IPS-NIHi7 (cell line): ENCODE data around the gene MCM10.
"Not testable (repeated sequence)": the region's sequence is repeated elsewhere in the genome, so short reads cannot be mapped to it uniquely, and the experiment has no call there.

Experiments
- DNase-seq: peaks from one replicate; pipeline ENCODE4 v3.0.0; 2012; ENCODE audit warnings: mixed read lengths; ENCODE audit errors: extremely low spot score

Gene MCM10

GRCh38 chr10:13160934-13161856, at the start of gene MCM10:
MCM10 (plus strand) TSS chr10:13161558; CDS start chr10:13164203, 2,645 bp downstream.
- DNase-seq = peak; percentile 100

GRCh38 chr10:13113544-13113943, 47.8 kb upstream of the MCM10 start:
- DNase-seq = no peak

GRCh38 chr10:13115832-13116803, 45.2 kb upstream of the MCM10 start:
- no peak for DNase-seq

GRCh38 chr10:13117841-13118783, 43.2 kb upstream of the MCM10 start:
- DNase-seq = no peak

DNA sequence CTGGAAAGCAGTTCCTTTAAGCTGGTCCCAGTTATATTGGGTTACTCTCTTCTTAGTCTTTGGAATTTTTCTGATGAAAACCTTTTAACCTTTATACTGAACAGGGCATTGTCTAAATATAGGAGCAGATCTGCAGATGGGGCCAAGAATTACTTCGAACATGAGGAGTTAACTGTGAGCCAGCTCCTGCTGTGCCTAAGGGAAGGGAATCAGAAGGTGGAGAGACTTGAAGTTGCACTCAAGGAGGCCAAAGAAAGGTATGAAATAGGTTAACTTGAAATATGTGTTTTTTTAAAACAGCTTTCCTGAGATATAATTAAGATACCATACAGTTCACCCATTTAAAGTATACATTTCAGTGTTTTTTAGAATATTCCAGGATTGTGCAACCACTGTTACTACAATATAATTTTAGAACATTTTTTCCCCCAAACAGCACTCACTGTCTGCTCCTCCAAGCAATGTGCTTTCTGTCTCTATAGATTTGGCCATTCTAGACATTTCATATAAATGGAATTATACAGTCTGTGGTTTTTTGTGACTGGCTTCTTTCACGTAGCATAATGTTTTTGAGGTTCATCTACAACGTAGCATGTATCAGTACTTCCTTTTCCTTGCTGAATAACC, 42.5 kb upstream of the MCM10 start:
- no peak for DNase-seq

DNA sequence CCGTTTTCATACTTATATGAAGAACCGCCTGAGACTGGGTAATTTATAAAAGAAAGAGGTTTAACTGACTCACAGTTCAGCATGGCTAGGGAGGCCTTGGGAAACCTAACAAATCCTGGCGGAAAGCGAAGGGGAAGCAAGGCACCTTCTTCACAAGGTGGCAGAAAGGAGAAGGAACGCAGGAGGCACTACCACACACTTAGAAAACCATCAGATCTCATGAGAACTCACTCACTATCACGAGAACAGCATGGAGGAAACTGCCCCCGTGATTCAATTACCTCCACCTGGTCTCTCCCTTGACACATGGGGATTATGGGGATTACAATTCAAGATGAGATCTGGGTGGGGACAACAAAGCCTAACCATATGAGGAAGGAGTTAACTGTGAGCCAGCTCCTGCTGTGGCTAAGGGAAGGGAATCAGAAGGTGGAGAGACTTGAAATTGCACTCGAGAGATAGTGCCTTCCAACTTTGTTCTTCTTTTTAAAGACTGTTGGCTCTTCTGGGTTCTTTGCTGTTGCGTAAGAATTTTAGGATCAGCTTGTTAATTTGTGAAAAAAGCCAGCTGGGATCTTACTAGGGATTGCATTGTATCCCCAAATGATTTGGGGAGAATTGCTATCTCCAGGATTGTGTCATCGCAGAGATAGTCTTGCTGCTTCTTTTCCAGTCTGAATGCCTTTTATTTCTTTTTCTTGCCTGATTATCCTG, 40.4 kb upstream of the MCM10 start:
- no peak for DNase-seq

GRCh38 chr10:13121500-13121854, 39.9 kb upstream of the MCM10 start:
- no peak for DNase-seq

DNA sequence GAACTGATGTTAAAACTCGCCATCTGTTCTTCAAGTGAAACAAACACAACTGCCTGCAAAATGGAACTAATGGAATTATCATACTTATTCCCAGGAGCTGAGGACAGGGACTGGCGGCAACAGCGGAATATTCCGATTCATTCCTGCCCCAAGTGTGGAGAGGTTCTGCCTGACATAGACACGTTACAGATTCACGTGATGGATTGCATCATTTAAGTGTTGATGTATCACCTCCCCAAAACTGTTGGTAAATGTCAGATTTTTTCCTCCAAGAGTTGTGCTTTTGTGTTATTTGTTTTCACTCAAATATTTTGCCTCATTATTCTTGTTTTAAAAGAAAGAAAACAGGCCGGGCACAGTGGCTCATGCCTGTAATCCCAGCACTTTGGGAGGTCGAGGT, 24.7 kb upstream of the MCM10 start:
- no peak for DNase-seq

GRCh38 chr10:13139150-13139549, 22.2 kb upstream of the MCM10 start:
- peak; percentile 40 for DNase-seq

DNA sequence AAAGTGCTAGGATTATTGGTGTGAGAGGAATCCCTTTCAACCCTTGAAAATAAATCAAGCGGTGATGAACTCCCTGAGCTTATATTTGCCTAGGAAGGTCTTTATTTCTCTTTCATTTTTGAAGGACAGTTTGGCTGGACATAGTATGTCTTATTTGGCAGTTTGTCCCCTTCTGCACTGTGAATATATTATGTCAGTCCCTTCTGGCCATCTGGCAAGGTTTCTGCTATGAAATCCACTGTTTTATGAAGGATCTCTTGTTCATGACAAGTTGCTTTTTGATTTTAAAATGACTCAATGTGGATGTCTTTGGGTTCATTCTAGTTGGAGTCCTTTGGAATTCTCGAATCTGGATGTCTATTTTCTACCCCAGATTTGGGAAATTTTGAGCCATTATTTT, 21.7 kb upstream of the MCM10 start:
- DNase-seq = no peak

DNA sequence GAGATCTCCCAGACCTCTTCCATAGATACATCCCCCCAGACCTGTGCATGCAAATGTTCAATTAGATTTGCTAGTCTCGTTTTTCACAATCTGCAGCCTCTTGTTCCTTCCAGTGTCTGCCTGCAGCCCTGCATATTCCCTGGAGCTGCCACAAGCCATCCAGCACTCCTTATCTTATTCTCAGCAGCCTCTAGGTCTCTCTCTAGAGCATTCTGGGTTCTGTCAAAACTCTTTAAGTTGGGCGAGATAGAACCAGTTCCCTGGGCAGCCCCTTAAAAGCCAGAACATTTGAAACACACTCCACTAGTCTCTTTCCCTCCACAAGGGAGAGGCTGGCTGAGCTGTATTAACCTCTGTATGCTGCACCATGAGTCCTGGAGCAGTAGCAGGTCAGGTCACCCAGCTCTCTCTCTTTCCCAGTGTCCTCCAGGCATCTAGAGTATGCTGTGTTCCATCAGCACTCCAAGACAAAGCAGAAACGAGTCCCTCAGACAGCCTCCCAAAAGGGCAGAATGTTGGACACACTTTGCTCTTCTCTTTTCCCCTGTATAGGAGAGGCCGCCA, 20.6 kb upstream of the MCM10 start:
- no peak for DNase-seq

- no peak for DNase-seq
These were observed 17.6 kb upstream of the MCM10 start for GRCh38 chr10:13143766-13144165.

DNA sequence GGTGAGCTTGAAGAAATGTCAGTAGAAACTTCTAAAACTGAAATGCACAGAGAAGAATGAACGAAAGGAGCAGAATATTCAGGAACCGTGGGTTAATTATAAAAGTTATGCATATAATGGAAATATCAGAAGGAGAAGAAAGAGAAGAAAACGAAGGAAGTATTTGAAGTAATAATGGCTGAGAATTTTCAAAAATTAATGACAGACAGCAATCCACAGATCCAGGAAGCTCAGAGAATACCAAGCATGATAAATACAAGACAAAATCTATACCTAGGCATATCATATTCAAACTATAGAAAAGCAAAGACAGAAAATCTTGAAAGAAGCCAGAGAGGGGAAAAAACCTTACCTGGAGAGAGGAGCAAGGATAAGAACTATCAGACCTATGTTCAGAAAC, 16.5 kb upstream of the MCM10 start:
- DNase-seq = no peak

GRCh38 chr10:13146379-13146778, 15.0 kb upstream of the MCM10 start:
- DNase-seq = no peak

DNA sequence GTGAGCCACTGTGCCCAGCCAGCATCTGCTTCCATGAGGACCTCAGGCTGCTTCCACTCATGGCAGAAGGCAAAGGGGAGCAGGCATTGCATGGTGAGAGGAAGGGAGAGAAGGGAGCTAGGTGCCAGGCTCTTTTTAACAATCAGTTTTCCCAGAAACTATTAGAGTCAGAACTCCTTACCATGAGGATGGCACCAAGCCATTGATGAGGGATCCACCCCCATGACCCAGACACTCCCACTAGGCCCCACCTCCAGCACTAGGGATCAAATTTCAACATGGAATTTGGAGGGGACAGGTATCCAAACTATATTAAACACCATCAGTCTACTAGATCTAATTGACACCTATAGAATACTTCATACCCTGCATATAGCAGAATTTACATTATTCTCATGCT, 14.2 kb upstream of the MCM10 start:
- DNase-seq = no peak

DNA sequence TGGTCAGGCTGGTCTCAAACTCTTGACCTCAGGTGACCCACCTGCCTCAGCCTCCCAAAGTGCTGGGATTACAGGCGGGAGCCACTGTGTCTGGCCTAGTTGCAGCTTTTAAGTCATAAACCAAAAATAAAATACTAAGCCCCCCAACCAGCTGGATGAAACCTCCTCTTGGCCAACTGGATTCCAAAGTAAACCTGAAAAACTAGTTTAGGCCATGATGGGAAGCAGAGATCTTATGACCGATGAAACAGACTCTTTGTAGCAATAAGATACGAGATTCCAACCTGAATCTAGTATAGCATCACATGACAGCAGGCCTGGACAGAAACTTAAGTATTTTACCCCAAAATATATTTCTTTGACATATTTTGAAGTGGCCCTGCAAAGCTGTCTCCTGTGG, 9.1 kb upstream of the MCM10 start:
- DNase-seq = no peak

DNA sequence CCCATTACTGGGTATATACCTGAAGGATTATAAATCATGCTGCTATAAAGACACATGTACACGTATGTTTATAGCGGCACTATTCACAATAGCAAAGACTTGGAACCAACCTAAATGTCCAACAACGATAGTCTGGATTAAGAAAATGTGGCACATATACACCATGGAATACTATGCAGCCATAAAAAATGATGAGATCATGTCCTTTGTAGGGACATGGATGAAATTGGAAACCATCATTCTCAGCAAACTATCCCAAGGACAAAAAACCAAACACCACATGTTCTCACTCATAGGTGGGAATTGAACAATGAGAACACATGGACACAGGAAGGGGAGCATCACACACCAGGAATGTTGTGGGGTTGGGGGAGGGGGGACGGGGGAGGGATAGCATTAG, 5.5 kb upstream of the MCM10 start:
- DNase-seq = not testable (repeated sequence)

DNA sequence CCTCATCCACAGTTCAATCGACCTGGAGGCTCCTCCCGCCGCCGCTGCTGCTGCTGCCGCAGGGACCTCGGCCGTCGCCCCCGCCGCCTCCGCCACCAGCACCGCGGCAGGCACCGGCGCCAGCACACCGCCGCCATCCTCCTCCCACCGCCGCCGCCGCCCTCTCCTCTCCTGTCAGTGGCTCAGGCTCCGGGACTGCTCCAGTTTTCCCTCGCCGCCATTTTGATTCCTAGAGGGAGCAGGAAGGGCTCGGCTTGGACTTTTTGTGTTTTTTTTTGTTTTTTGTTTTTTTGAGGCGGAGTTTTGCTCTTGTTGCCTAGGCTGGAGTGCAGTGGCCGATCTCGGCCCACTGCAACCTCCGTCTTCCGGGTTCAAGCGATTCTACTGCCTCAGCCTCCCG, 3.0 kb upstream of the MCM10 start:
- DNase-seq = no peak

- DNase-seq = peak; percentile 24
These were observed 506 bp downstream of the MCM10 start for GRCh38 chr10:13161857-13162271.

DNA sequence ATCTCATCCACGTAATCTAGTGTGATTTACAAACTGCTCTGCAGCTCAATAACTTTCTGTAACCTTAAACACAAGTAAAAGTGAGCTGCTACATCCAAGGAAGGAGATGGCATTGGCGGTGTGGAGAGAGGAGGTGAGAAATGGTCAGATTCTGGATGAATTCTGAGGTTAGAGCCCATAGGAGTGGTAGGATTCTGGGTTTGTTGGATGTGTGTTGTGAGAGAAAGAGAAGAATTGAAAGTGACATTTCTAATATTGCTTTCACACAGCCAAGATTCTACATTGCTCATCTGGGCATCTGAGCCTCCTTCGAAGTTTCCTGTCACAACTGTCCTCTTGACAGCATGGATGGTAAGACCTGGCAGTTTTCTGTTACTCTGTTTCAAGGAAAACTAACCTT, 2.5 kb downstream of the MCM10 start:
- no peak for DNase-seq
